Body of pancreas (tissue), 4 donors: ENCODE measurements around the gene SMIM9.

Experiments used
- POLR2A ChIP-seq, 3 donors: fragments of 450-650 bp; IDR thresholded peaks; one replicate each; pipeline ENCODE4 v1.6.1; 2016; ENCODE audit warnings: antibody characterized with exemption in 3 of 3, mild to moderate bottlenecking in 2 of 3
- TF ChIP-seq, protein P1 (sequence below), 7 experiments: fragments of 450-650 bp in 4 of 7; fragments of 200-600 bp in 3 of 7; sonication (generic) in 3 of 7; IDR thresholded peaks; one replicate each; pipeline ENCODE4 v1.5.1; 2016 to 2019; ENCODE audit warnings: antibody characterized with exemption in 7 of 7

DNA sequence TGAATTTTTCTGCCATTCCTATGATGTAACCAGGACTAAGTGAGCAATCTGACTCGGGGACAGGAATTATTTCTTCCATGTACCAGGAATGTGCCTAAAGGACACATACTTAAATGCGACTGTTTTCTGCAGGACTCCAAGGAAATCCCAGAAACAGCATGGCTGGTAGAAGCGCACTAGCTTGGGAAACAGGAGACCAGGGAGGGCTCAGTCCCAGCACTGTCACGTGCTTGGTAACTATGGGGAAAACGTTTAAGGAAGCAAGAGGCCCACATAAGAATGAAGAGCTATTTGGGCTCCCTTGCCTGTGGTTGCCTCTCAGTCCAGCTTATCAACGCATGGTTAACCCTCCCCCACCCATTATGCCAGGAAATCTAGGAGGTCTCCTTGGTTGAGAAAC is 48.7 kb downstream of the SMIM9 start:
- TF ChIP-seq, protein P1, sequence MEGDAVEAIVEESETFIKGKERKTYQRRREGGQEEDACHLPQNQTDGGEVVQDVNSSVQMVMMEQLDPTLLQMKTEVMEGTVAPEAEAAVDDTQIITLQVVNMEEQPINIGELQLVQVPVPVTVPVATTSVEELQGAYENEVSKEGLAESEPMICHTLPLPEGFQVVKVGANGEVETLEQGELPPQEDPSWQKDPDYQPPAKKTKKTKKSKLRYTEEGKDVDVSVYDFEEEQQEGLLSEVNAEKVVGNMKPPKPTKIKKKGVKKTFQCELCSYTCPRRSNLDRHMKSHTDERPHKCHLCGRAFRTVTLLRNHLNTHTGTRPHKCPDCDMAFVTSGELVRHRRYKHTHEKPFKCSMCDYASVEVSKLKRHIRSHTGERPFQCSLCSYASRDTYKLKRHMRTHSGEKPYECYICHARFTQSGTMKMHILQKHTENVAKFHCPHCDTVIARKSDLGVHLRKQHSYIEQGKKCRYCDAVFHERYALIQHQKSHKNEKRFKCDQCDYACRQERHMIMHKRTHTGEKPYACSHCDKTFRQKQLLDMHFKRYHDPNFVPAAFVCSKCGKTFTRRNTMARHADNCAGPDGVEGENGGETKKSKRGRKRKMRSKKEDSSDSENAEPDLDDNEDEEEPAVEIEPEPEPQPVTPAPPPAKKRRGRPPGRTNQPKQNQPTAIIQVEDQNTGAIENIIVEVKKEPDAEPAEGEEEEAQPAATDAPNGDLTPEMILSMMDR (IDR thresholded peaks at IDR 0.05), result no peak
- no peak for TF ChIP-seq POLR2A (IDR thresholded peaks at IDR 0.05)
